Tibial nerve (tissue), 4 donors: Measurements from ENCODE around the gene CFI.

ENCODE experiments used
- EP300 ChIP-seq, 2 donors: sonication (generic); formaldehyde crosslinking; IDR thresholded peaks; one replicate each; pipeline ENCODE4 v1.6.1; 2017; ENCODE audit warnings: antibody characterized with exemption in 2 of 2, mild to moderate bottlenecking in 1 of 2
- TF ChIP-seq, protein P1 (sequence below), 5 experiments: fragments of 200-600 bp in 3 of 5; fragments of 450-650 bp in 2 of 5; sonication (generic) in 3 of 5; IDR thresholded peaks; one replicate each; pipeline ENCODE4 v1.5.1; 2016 to 2019; ENCODE audit warnings: antibody characterized with exemption in 5 of 5, mild to moderate bottlenecking in 3 of 5, moderate library complexity in 2 of 5

DNA sequence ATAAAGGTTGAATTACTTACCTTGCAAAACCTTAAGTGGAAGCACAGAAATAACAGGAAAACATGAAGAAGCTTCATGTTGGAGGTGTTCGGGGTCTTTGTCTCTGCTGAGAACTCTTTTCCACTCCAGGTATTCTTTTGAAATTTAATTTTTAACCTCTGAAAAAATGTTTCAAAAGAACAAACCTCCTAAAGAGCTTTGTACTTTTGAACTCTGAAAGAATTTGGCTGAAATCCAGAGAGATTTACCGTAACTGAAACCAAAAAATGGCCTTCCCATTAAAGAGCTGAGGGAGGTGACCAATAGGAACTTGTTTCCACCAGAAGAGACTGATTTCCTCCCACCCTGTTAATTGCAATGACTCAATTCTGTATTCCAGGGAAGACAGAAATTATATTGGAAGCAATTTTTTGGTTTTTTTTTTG lies at the start of gene CFI:
- TF ChIP-seq EP300 (IDR thresholded peaks at IDR 0.05) = no peak
- TF ChIP-seq, protein P1, sequence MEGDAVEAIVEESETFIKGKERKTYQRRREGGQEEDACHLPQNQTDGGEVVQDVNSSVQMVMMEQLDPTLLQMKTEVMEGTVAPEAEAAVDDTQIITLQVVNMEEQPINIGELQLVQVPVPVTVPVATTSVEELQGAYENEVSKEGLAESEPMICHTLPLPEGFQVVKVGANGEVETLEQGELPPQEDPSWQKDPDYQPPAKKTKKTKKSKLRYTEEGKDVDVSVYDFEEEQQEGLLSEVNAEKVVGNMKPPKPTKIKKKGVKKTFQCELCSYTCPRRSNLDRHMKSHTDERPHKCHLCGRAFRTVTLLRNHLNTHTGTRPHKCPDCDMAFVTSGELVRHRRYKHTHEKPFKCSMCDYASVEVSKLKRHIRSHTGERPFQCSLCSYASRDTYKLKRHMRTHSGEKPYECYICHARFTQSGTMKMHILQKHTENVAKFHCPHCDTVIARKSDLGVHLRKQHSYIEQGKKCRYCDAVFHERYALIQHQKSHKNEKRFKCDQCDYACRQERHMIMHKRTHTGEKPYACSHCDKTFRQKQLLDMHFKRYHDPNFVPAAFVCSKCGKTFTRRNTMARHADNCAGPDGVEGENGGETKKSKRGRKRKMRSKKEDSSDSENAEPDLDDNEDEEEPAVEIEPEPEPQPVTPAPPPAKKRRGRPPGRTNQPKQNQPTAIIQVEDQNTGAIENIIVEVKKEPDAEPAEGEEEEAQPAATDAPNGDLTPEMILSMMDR (IDR thresholded peaks at IDR 0.05) = no peak
